Renal cortical epithelial cell (primary cell): ENCODE data around the gene ITM2C. TPM values are rescaled to one million over a fixed set of nuclear protein-coding genes. Genes with fewer than 3 reads are reported as not detected.
A peak's percentile ranks its signal among the peaks of the same experiment; 100 is the strongest.

Experiments
- DNase-seq: peaks from one replicate; pipeline ENCODE4 v3.0.0-alpha.2; 2011; ENCODE audit warnings: low read depth
- total RNA-seq: library from RNA; depleted of rRNA; stranded (reverse); fragments of >200 nt; gene quantifications from 2 replicates; pipeline ENCODE4 v1.2.3, GENCODE V29; 2014

ITM2C gene
- total RNA-seq, 1 donor from 2014 or later = 85.7 TPM

DNA sequence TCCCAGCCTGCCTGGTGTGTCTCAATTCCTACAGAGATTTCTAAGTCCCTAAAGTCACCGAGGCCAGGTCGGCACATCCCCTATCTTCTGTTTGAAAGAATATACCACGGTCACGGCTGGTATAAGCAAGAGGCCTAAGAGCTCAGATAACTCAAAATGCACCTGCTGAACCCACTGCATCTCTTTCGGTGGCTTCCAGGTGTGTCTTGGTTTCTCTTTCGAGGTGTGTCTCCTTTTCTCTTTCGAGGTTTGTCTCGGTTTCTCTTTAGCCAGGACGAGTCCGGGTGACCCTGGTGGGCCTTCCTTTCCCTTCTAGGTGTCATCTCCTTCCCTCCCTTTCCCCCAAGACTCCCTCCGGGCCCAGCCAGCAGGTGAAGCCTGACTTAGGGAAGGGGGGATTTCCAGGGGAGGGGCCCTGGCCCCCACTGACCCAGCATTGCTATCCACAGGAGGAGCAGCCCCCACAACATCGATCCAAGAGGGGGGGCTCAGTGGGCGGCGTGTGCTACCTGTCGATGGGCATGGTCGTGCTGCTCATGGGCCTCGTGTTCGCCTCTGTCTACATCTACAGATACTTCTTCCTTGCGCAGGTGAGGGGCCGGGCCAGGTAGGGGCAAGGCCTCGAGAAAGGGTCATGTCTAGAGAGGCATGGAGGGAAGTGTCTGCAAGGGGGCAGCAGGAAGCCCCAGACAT lies 8.4 kb downstream of the ITM2C start:
- DNase-seq = no peak

DNA sequence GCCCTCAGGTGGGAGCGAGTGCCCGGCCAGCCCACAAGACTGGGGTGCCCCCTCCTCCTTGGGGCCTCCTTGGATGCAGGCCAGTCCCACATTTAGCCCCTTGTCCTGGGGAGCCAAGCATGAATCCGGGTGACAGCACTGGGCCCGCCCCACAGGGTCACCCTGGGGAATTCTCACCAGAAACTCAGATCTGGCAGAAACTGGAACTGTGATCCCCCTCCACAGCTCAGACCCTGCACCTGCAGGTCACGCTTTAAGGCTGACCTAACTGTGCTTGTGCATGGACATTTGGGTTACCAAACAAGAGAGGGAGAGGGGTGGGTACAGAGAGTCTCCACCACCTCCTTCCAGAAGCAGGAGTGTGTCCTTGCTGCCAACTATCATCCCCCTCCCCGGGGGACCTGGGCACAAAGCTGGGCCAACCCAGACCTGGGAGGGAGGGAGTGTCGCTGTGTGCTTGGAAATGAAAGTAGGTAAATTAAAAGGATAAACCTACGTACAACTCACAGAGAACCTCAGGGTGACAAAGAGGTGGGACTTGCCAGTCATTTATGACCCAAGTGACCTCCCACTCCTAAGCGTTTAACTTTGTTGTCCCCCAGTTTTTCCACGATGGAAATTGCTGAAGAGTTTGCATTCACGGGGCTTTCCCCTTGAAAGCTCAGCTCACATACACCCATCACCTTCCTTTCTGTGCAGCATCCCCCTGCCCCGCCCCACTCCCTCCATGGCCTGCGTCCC lies 9.1 kb downstream of the ITM2C start:
- DNase-seq = no peak

GRCh38 chr2:230874456-230874855 lies 9.7 kb downstream of the ITM2C start:
- DNase-seq = no peak

- DNase-seq = no peak
Observed at GRCh38 chr2:230874876-230875275, 10.1 kb downstream of the ITM2C start.

DNA sequence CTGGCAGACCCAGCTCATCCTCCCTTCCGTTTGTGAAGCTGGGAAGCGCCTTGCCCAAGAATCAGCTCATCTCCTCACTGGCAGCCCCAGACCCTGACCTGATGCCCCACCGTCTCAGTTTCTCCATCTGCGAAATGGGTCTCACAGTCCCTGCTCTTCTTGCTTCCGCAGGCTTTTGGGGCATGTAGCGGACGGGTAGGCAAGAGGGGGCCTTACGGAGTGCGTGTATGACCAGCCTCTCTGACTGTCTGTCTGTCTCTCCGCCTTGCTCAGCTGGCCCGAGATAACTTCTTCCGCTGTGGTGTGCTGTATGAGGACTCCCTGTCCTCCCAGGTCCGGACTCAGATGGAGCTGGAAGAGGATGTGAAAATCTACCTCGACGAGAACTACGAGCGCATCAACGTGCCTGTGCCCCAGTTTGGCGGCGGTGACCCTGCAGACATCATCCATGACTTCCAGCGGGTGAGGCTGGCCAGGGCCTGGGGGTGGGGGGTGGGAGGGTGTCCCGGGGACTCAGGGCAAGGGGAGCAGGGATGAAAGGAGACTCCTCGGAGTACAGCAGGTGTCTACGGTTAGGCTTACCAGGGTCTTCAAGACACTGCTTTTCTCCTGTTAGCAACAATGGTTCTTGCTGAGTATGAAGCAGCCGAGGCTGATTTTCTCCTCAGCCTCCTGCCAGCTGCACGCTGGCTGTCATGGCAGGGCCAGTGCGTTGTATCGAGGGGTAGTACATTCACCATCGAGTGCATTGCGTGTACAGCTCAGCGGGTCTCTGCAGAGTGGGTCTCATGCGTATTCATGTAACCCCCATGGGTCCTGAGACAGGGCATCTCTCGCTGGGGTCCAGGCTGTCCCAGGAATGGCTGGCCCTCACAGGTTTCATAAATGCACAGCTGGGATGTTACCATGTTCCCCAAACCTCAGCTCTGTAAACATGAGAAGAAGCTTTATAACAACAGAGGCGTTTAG lies 10.9 kb downstream of the ITM2C start:
- no peak for DNase-seq

- no peak for DNase-seq
Observed at GRCh38 chr2:230877116-230877758, 12.5 kb downstream of the ITM2C start.

- no peak for DNase-seq
Observed at GRCh38 chr2:230877759-230878598, 13.2 kb downstream of the ITM2C start.

DNA sequence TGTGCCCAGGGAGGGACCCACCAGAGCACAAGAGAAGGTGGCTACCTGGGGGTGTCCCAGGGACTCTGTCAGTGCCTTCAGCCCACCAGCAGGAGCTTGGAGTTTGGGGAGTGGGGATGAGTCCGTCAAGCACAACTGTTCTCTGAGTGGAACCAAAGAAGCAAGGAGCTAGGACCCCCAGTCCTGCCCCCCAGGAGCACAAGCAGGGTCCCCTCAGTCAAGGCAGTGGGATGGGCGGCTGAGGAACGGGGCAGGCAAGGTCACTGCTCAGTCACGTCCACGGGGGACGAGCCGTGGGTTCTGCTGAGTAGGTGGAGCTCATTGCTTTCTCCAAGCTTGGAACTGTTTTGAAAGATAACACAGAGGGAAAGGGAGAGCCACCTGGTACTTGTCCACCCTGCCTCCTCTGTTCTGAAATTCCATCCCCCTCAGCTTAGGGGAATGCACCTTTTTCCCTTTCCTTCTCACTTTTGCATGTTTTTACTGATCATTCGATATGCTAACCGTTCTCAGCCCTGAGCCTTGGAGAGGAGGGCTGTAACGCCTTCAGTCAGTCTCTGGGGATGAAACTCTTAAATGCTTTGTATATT lies 14.0 kb downstream of the ITM2C start:
- DNase-seq = no peak

GRCh38 chr2:230879271-230879882 lies 14.6 kb downstream of the ITM2C start:
- peak; percentile 64 for DNase-seq

GRCh38 chr2:230879891-230880290 lies 15.1 kb downstream of the ITM2C start:
- DNase-seq = no peak

GRCh38 chr2:230881840-230882239 lies 17.1 kb downstream of the ITM2C start:
- no peak for DNase-seq

GRCh38 chr2:230885463-230886130 lies 20.9 kb downstream of the ITM2C start:
- DNase-seq = no peak

DNA sequence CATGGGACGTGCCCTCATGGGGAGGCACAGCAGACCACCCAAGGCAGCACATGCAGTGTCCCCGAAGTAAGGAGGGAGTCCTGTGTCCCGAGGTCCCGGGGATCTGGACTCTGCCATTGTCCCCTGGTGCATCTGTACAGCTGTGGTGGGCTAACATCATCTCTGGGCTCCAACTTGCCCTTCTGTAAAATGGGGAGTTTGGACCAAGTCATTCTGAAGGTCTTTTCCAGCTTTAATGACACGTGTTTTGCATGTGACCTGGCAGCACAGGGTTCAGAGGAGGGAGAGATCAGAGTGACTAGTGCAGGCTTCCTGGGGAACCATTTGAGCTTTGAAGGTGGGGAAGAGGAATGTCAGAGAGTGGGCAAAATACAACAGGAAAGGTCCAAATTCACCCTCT lies 21.5 kb downstream of the ITM2C start:
- no peak for DNase-seq

GRCh38 chr2:230886671-230887071 lies 21.9 kb downstream of the ITM2C start:
- DNase-seq = no peak

DNA sequence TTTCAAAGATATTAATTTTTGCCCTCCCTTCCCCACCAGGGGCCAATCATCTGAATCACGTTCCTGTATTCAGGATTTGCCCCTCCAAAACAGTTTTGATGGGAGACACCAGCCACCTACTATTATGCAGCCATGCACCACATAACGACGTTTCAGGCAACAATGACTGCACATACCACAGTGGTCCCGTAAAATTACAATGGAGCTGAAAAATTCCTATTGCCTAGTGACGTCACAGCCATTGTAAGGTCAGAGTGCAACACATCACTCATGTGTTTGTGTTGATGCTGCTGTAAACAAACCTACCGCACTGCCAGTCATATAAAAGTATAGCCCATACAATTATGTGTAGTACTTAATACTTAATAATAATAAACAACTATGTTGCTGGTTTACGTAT lies 22.6 kb downstream of the ITM2C start:
- no peak for DNase-seq

GRCh38 chr2:230888824-230889400 lies 24.2 kb downstream of the ITM2C start:
- DNase-seq = no peak

DNA sequence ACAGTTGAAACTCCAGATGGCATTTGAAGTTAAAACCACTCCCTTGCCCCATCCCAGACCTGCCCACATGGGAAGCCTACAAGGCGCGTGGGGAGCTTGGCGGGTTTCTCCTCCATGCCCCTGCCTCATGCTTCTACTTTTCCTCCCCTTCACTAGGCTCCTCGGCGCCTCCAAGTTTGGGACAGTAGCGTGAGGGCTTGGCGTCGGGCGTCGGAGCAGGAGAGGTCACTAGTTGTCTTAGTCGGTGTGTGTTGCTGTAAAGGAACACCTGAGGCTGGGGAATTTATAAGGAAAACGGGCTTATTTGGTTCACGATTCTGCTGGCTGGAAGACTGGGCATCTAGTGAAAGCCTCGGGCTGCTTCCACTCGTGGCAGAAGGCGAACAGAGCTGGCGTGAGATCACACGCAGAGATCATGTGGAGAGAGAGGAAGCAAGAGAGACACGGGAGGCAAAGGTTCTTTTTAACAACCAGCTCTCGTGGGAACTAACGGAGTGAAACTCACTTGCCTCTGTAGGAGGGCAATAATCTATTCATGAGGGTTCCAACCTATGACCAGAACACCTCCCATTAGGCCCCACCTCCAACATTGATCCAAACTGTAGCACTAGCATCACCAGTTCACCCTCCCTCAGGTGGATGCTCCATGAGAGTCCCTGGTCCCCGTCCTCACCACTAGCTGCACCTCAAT lies 25.3 kb downstream of the ITM2C start:
- no peak for DNase-seq

DNA sequence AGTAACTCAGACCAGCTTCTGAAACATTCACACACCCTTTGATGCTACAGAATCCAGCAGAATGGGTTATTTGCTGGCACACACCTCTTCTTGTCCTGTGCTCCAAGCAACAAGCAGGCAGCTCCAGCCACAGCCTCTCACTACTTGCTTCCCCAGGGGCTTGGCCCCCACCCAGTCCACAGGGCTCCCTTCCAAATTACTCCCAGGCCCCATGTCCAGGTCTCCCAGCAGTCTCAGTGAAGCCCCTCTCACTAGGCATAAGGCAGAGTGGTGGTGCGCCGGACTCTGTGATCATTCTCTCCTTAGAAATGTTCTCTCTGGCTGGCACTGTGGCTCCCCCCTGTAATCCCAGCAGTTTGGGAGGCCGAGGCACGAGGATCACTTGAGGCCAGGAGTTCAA lies 25.9 kb downstream of the ITM2C start:
- DNase-seq = no peak

GRCh38 chr2:230891064-230891463 lies 26.3 kb downstream of the ITM2C start:
- no peak for DNase-seq
